Caco-2 (cell line): ENCODE data around the gene CFAP126. TPM values are rescaled to one million over a fixed set of nuclear protein-coding genes. Genes with fewer than 3 reads are reported as not detected.
A peak's percentile ranks its signal among the peaks of the same experiment; 100 is the strongest.
"Not testable (repeated sequence)": the region's sequence is repeated elsewhere in the genome, so short reads cannot be mapped to it uniquely, and the experiment has no call there.

Experiments
- BruUV-seq: library from RNA; stranded (reverse); fragments of 400-500 nt; replicated peaks from 2 replicates; lab custom pipeline; 2021; lab: Mats Ljungman, UMichigan
- CTCF ChIA-PET: fragments of 300-600 bp; sonication (Branson Sonifier 250); formaldehyde crosslinking; loops from one replicate; lab custom pipeline; 2022; ENCODE audit warnings: antibody characterized with exemption; lab: Charles Lee
- POLR2A ChIA-PET: fragments of 300-600 bp; sonication (Branson Sonifier 250); formaldehyde crosslinking; loops from one replicate; lab custom pipeline; 2022; ENCODE audit warnings: antibody characterized with exemption; lab: Charles Lee
- DNase-seq, 2 experiments: peaks; one replicate each; pipeline versions ENCODE4 v3.0.0 to v3.0.0-alpha.2; 2020 to 2022
- H3K27me3 ChIP-seq: replicated peaks from 2 replicates; pipeline ENCODE4 v1.6.0; 2011; ENCODE audit warnings: low read length; ENCODE audit not compliant: control insufficient read depth, insufficient read depth
- H3K36me3 ChIP-seq: 2 replicates; pipeline ENCODE4 v1.5.1; 2011; ENCODE audit warnings: low read length; ENCODE audit not compliant: control insufficient read depth, insufficient read depth
- H3K4me1 ChIP-seq: fragments of 250-450 bp; sonication (Bioruptor Pico); 2 replicates; pipeline ENCODE4 v1.5.1; 2020; ENCODE audit warnings: mild to moderate bottlenecking
- H3K4me3 ChIP-seq: 2 replicates; pipeline ENCODE4 v1.5.1; 2011; ENCODE audit warnings: low read depth, mild to moderate bottlenecking, control low read depth, low read length
- H3K9me3 ChIP-seq: fragments of 250-450 bp; sonication (Bioruptor Pico); 2 replicates; pipeline ENCODE4 v1.5.1; 2020; ENCODE audit warnings: mild to moderate bottlenecking, moderate library complexity
- H3K27ac Mint-ChIP-seq: one replicate; pipeline ENCODE4 v1.8.0; 2022; ENCODE audit warnings: mixed read lengths; ENCODE audit not compliant: unreplicated experiment
- H3K27me3 Mint-ChIP-seq: one replicate; pipeline ENCODE4 v1.8.0; 2022; ENCODE audit warnings: mixed read lengths; ENCODE audit not compliant: insufficient read depth, unreplicated experiment
- H3K36me3 Mint-ChIP-seq: one replicate; pipeline ENCODE4 v1.8.0; 2022; ENCODE audit warnings: mild to moderate bottlenecking, mixed read lengths; ENCODE audit not compliant: insufficient read depth, unreplicated experiment
- H3K4me1 Mint-ChIP-seq: one replicate; pipeline ENCODE4 v1.8.0; 2022; ENCODE audit warnings: low read depth, mixed read lengths; ENCODE audit not compliant: unreplicated experiment
- H3K4me3 Mint-ChIP-seq: one replicate; pipeline ENCODE4 v1.8.0; 2022; ENCODE audit warnings: mild to moderate bottlenecking, moderate library complexity, mixed read lengths; ENCODE audit not compliant: unreplicated experiment
- H3K9me3 Mint-ChIP-seq: one replicate; pipeline ENCODE4 v1.8.0; 2022; ENCODE audit warnings: mixed read lengths; ENCODE audit not compliant: unreplicated experiment
- CTCF ChIP-seq, 2 experiments: fragments of 200-600 bp in 1 of 2; IDR thresholded peaks; 1 replicate in 1 of 2; 2 replicates in 1 of 2; pipeline versions ENCODE4 v1.5.1 to v1.8.0; 2011 to 2022; ENCODE audit warnings: antibody characterized with exemption in 1 of 2, control low read depth in 1 of 2, inconsistent platforms in 1 of 2, low read depth in 1 of 2, low read length in 1 of 2, mild to moderate bottlenecking in 1 of 2, moderate library complexity in 1 of 2; ENCODE audit not compliant: insufficient read depth in 1 of 2, severe bottlenecking in 1 of 2, unreplicated experiment in 1 of 2
- intact Hi-C: fragments of 100-400 bp; cut with micrococcal nuclease; formaldehyde crosslinking; loops from one replicate; pipeline ENCODE4 v1.10.0; 2022; ENCODE audit not compliant: unreplicated experiment
- total RNA-seq: library from RNA; stranded (reverse); gene quantifications from 2 replicates; pipeline ENCODE4 v1.2.3, GENCODE V29; 2022

CFAP126 gene
- total RNA-seq, 1 experiment from 2014 or later = not detected

- peaks cover 6% of the 10 kb centered on the region for H3K36me3 Mint-ChIP-seq
- DNase-seq = peak; percentile 96 to 97
- H3K9me3 ChIP-seq = no peaks in the 10 kb centered on the region
- no peaks in the 10 kb centered on the region for H3K9me3 Mint-ChIP-seq
- no peaks in the 10 kb centered on the region for H3K36me3 ChIP-seq
- peak overlapping the region; percentile 97 for H3K4me3 ChIP-seq
- POLR2A ChIA-PET = interaction anchor here (0.6 to 1.7 kb wide), 6 partner anchors 49 to 213 kb away, joined by 3 to 16 read pairs (median 4); partner anchors contain the start of genes B4GALT3, NDUFS2, SDHC and TOMM40L
- no peaks in the 10 kb centered on the region for H3K27me3 ChIP-seq
- H3K27me3 Mint-ChIP-seq = no peaks in the 10 kb centered on the region
- intact Hi-C loops = loop anchor here (1.0 to 10.0 kb wide), 2 partner anchors 9 to 55 kb away; no protein-coding TSS in a partner anchor
- CTCF ChIA-PET = interaction anchor here (0.6 to 1.5 kb wide), 8 partner anchors 9 to 272 kb away, joined by 3 to 8 read pairs (median 4); partner anchors contain the start of genes APOA2, NDUFS2, NIT1 and PFDN2
- H3K4me1 ChIP-seq = peaks cover 4% of the 10 kb centered on the region; the same call in 1 of the 2 replicates
- peak overlapping the region; percentile 96 for H3K27ac Mint-ChIP-seq
- H3K4me1 Mint-ChIP-seq = peaks cover 8% of the 10 kb centered on the region
- BruUV-seq = no TSS peak
- H3K4me3 Mint-ChIP-seq = peak overlapping the region; percentile 97
- no peak for TF ChIP-seq CTCF (IDR thresholded peaks at IDR 0.05; ENCODE audit: insufficient read depth in 1 of 2, low read depth in 1 of 2, low read length in 1 of 2, severe bottlenecking in 1 of 2, unreplicated experiment in 1 of 2)
These were observed 22.2 kb upstream of the CFAP126 start for GRCh38 chr1:161389691-161390558.

- CTCF ChIA-PET = interaction anchor here (0.7 to 1.5 kb wide), 6 partner anchors 8 to 272 kb away, joined by 3 to 8 read pairs (median 4); partner anchors contain the start of genes NDUFS2, NIT1, PFDN2 and PPOX
These were observed 21.5 kb upstream of the CFAP126 start for GRCh38 chr1:161389158-161389557.

GRCh38 chr1:161388639-161389038 lies 21.0 kb upstream of the CFAP126 start:
- H3K9me3 ChIP-seq = no peaks in the 10 kb centered on the region
- H3K36me3 Mint-ChIP-seq = peaks cover 6% of the 10 kb centered on the region
- H3K27me3 Mint-ChIP-seq = no peaks in the 10 kb centered on the region
- H3K27ac Mint-ChIP-seq = peak overlapping the region; percentile 96
- no peak overlapping the region for H3K4me3 ChIP-seq
- ChIA-PET CTCF (interaction anchor here (1.5 kb wide), 1 partner anchor 163 kb away, joined by 6 read pairs; the partner anchor contains the start of gene TOMM40L), POLR2A (interaction anchor here (1.7 kb wide), 1 partner anchor 163 kb away, joined by 16 read pairs; the partner anchor contains the start of gene TOMM40L)
- peak overlapping the region; percentile 97 for H3K4me3 Mint-ChIP-seq
- H3K36me3 ChIP-seq = no peaks in the 10 kb centered on the region
- no peaks in the 10 kb centered on the region for H3K9me3 Mint-ChIP-seq
- no peaks in the 10 kb centered on the region for H3K27me3 ChIP-seq
- H3K4me1 Mint-ChIP-seq = no peaks in the 10 kb centered on the region
- no peak for TF ChIP-seq CTCF (IDR thresholded peaks at IDR 0.05; ENCODE audit: insufficient read depth in 1 of 2, low read depth in 1 of 2, low read length in 1 of 2, severe bottlenecking in 1 of 2, unreplicated experiment in 1 of 2)
- BruUV-seq = no TSS peak
- intact Hi-C loops = no loop called here
- H3K4me1 ChIP-seq = peaks cover 4% of the 10 kb centered on the region; the same call in 1 of the 2 replicates
- no peak for DNase-seq

More at GRCh38 chr1:161389158-161389557, 21.5 kb upstream of the CFAP126 start:
- H3K36me3 Mint-ChIP-seq, H3K4me1 ChIP-seq, H3K9me3 ChIP-seq, DNase-seq, H3K4me1 Mint-ChIP-seq, H3K9me3 Mint-ChIP-seq, H3K36me3 ChIP-seq, BruUV-seq, H3K27me3 ChIP-seq, intact Hi-C loops, H3K27me3 Mint-ChIP-seq: not testable (repeated sequence)
- H3K4me3 Mint-ChIP-seq = peak overlapping the region; percentile 97
- peak overlapping the region; percentile 97 for H3K4me3 ChIP-seq
- peak overlapping the region; percentile 96 for H3K27ac Mint-ChIP-seq
- POLR2A ChIA-PET = interaction anchor here (0.6 to 1.7 kb wide), 5 partner anchors 48 to 187 kb away, joined by 3 to 16 read pairs (median 5); partner anchors contain the start of genes NDUFS2, SDHC and TOMM40L
